ENCODE results near the gene TSR1.

TSR1 gene

DNA sequence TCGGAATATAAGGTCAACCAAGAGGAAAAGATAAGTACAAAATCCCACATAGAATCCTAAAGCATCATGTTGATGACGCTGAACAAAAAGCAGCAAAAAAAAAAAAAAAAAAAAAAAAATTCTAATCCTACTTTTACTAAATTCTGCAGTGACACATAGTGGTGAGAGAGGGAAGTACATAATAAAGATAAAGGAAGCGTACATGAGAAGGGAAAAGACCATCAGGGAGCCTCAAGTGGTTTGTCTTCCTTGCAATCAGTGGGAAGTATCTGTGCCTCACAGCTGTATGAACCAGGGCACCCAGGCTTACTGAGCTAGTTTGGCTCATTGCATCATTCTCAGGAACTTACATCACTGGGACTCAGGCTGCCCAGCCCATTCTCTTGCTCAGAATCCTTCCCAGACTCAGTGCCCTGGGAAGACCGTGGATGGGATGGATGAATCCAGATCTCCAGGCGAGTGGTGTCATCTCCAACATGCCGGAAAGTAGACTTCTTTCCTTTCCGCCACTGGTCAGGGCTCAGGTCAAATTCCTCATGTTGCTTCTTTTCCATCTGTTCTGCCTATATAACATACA lies 53.9 kb downstream of the TSR1 start:
- DNase-seq (ENCODE audit: low read depth in 2 of 2), result no peak

DNA sequence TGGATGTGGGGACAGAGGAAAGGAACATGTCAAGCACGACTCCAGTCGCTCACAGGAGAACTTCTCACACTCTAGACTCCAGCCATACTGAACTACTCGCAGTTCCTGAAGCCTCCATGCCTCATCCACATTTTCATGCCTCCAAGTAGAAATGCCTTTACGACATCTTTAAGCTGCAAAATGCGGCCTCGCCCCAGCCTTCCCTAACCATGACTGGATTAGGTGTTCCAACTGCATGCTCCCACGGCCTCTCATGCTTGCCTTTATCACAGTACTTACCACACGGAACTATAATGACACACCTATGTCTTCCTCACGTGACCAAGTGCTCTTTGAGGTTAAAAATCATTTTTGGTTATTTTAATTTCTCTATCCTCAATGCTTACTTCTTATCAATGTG lies 56.5 kb downstream of the TSR1 start:
- no peak for DNase-seq (ENCODE audit: low read depth in 2 of 2)

DNA sequence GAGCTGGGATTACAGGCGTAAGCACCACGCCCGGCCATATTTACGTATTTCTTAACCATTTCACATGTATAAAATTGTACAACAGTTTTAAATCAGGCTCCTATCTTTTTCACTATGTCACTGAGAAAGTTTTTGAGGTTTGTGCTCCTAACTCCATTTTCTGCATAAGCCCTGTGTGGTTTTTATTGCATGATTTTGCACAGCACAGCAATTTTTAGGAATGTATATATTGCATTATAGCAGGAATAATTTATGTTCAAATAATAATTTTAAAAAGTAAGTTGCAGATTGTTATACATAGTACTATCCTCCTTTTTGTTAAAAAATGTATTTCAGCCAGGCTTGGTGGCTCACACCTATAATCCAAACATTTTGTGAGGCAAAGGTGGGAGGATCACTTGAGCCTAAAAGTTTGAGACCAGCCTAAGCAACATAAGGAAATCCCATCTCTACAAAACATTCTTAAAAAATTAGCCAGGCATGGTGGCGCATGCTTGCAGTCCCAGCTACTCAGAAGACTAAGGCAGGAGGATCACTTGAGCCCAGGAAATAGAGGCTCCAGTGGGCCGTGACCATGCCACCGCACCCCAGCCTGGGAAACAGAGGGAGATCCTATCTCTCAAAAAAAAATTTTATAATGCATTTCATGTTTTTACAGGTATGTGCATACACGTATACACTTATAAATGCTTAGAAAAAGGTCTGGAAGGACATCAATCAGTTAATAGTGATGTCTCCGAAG lies 58.7 kb downstream of the TSR1 start:
- no peak for DNase-seq (ENCODE audit: low read depth in 2 of 2)

DNA sequence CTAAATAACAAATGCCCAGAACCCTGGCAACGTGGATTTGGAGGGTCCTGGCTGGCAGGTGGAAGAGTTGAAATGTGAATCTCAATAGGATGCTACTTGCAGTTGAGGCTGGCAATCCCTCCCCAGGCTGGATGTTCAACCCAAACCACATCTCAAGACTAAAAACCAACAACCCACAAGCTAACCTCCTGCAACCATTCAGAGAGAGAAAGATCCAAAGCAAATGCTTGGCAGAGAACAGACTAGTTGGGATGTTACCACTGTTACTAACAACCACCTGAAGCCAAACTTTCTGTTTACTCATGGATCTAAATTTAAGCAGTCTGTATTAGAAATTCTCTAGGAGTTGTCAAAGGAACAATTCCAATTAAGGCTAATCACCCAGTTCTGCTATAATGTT lies 60.5 kb downstream of the TSR1 start:
- no peak for DNase-seq (ENCODE audit: low read depth in 2 of 2)

DNA sequence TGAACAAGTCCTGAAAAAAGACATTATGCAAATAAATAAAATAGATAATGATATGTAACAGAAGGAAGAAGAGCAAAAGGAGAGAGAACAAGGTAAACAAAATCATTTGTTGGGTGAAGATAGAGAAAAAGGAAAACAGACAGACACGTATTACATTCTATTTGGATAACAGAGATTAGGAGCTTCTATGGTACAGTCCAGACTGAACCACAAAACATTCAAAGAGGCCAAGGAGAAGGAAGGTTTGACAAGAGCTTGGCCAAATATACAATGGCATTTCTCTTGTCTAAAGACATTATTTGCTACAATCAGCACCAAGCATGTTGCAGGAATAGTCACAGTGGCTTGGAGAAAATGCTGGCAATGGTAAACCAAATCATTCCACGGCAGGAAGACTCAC lies 61.8 kb downstream of the TSR1 start:
- no peak for DNase-seq (ENCODE audit: low read depth in 2 of 2)
